Endometrial microvascular endothelial cells (primary cell): ENCODE measurements around the gene DVL1. TPM values are rescaled to one million over a fixed set of nuclear protein-coding genes. Genes with fewer than 3 reads are reported as not detected.
"Not testable (repeated sequence)": the region's sequence is repeated elsewhere in the genome, so short reads cannot be mapped to it uniquely, and the experiment has no call there.

Source experiments
- in situ Hi-C: cut with HindIII; loops from 2 replicates; pipeline ENCODE4 v1.10.0; 2017; ENCODE audit warnings: low sequenced_read_pairs, low pct_unique_long_range_greater_than_20kb; ENCODE audit errors: inconsistent ontology term
- total RNA-seq: library from RNA; depleted of rRNA; stranded (reverse); fragments of >200 nt; gene quantifications from one replicate; pipeline ENCODE4 v1.2.3, GENCODE V29; 2015; ENCODE audit errors: inconsistent ontology term

Gene DVL1
- total RNA-seq, result 41.8 TPM

DNA sequence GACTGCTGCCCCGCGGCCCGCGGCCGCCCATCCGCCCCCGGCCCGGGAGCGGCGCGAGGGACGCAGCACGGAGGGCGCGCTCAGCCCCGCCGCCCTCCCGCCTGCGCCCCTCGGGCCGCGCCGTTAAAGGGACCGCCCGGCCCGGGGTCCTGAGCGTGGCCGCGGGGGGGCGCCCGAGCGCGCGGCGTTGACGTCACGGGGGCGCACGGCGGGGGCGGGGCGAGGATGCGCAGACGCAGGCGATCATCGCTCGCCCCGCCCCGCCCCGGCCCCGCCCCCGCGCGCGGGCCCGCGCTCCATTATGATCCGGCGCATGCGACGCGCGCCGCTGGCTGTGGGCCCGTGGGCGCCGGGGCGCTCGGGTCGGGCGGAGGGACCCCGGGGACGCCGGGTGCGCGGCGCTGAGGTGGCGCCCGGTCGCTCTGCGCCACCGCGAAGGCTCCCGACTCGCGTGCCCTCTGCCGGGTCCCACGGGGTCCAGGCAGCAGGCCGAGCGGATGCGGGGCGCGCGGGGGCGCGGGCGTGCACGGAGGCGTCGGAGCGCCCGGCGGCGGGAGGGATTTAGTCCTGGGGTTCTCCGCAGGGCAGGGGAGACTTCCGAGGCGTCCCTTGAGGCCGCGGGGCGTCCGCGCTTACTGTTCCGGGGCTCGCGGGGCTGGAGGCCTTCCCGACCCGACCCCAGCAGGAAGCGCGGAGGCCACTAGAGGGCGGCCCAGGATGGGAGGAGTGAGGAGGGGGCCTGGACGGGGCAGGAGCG is at the start of gene DVL1:
DVL1 (minus strand) TSS at position 163 of the 757 bp plus-strand sequence. CDS start 353 bp downstream, outside the sequence.
- in situ Hi-C loops, result no loop called here

GRCh38 chr1:1398677-1399186 is 49.5 kb upstream of the DVL1 start:
- in situ Hi-C loops, result no loop called here

- in situ Hi-C loops, result no loop called here
Measured at GRCh38 chr1:1397839-1398523, 48.8 kb upstream of the DVL1 start.

GRCh38 chr1:1395166-1395565 is 45.9 kb upstream of the DVL1 start:
- in situ Hi-C loops, result no loop called here

- in situ Hi-C loops, result no loop called here
Measured at GRCh38 chr1:1394116-1394515, 44.9 kb upstream of the DVL1 start.

DNA sequence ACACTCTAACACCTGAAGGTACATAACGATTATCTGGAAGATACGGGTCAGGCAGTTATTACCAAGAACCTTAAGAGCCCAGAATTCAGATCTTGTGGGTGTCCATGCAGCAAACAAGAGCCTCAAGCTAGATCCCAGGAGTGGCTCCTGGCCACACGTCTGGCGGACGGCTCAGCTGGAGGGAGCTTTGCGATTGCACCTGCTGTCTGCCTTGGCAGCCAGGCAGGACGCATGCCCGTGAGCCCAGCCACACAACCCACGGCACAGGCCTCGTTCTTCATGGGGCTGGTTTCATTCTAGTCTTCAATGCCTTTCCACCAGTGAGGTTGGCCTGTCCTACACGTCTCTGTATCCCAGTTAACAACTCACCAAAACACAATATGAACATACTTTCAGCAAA is 44.2 kb upstream of the DVL1 start:
- in situ Hi-C loops, result no loop called here

GRCh38 chr1:1393014-1393413 is 43.8 kb upstream of the DVL1 start:
- in situ Hi-C loops, result no loop called here

DNA sequence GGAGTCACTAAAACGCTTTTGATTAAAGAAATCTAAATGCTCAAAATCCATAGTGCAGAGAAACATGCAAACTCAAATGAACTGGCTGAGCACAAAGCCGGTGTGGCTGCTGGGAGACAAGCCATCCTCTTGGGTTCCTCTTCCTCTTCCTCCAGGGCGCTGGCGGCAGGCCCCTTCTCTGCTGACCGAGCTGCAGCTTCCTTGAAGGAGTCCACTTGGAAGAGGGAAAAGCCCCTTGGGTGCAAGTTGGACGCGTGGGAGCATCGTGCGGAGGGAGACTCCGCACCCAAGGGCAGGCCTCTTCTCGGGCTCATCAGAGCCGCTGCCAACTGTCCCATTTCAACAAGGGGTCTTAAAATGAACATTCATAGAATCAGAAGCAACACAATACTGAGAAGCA is 42.0 kb upstream of the DVL1 start:
- in situ Hi-C loops, result no loop called here

DNA sequence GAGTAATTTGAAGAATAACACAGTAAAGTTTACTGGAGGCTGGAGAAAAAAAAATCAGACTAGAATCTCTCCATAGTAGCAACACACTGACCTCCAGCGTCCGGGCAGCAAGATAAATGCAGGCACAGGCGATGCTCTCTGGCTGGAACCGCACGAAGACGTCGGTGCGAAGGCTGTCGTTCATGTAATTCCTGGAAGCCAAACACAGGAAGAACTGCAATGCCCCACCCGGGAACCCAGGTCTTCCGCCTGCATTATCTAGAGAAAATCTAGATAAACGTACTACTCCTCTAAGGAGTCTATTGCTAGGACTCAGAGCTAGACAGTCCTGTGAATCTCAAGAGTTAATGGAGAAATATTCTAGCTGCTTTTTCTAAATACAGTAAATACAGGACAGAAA is 41.5 kb upstream of the DVL1 start:
- in situ Hi-C loops, result no loop called here

GRCh38 chr1:1388078-1388472 is 38.9 kb upstream of the DVL1 start:
- in situ Hi-C loops, result no loop called here

DNA sequence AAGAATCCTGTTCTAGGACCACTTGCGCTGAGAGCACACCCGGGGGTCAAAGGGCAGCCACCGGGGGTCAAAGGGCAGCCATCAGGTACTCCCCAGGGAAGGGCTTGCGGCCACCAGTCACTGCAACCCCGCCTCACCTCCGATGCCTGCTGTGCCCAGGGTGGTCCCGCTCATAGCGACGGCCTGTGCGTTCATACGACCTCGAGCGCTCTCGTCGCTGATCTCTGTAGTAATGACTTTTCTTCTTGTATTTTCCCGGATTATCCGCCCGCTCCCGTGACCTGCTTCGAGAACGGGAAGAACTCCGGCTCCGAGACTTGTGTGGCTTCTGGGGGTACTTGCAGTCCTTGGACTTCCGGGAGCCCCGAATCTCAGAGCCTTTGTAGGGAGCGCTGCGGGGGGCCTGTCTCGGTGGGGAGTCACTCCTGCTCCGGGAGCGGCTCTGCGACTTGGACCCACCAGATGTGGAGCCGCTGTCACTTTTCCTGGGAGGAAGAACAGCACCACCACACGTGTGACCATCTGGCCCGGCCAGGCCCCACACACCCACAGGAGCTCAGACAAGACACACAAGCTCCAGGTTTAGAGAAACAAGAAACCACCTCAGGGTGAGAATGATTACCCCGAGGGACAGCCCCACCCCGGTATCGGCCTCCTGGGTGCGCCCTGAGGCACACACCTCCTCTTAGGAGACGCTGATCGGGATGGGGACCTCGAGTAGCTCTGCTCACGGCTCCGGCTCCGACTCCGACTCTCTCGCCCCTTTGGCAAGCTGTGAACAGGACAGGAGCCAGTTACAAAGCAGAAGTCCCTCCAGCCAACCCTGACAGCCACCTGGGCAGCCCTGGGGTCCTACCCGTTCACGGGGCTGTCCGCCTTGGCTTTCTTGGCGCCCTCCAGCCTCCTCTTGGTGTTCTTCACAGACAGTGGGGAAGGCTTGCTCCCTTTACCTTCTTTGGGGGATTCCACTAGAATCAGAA is 38.2 kb upstream of the DVL1 start:
- in situ Hi-C loops, result no loop called here

DNA sequence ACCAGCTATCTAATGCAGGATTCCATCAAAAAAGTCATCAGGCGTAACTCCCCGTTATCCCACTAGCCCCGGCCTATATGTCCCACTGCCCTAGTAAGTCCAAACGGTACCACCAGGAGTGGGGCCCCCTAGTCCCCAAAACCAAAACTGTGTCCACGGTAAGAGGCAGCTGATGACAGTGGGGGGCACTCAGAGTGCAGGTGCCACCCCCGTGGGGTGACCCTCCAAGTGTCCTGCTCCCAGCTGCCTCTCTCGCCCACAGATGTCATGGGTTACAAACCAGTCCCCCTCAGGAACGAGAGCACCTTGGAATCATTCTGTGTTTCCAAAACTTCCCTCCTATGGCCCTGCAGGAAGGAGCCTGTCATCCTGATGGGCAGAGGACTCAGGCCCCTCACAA is 36.7 kb upstream of the DVL1 start:
- in situ Hi-C loops, result no loop called here

- in situ Hi-C loops, result not testable (repeated sequence)
Measured at GRCh38 chr1:1385339-1385738, 36.1 kb upstream of the DVL1 start.

DNA sequence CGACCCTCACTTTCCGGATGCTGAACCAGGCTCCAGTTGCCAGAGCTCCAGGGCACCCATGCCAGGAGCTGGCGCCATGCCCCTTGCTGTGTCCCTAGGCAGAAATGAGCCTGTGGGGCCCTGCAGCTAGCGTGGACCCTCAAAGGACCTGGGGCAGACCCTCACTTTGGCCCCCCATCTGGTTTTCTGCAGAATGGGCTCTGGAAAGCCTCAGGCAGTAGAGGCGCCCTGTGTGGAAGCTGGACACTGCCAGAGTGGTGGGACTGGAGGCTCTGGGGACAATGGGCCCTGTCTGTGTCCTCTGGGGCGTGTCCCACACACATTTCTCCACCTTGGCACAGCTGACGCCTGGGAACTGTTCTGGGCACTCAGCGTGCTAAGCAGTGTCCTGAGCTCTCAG is 32.1 kb upstream of the DVL1 start:
- in situ Hi-C loops, result no loop called here

- in situ Hi-C loops, result no loop called here
Measured at GRCh38 chr1:1380860-1381259, 31.6 kb upstream of the DVL1 start.

- in situ Hi-C loops, result no loop called here
Measured at GRCh38 chr1:1377540-1378205, 28.5 kb upstream of the DVL1 start.

DNA sequence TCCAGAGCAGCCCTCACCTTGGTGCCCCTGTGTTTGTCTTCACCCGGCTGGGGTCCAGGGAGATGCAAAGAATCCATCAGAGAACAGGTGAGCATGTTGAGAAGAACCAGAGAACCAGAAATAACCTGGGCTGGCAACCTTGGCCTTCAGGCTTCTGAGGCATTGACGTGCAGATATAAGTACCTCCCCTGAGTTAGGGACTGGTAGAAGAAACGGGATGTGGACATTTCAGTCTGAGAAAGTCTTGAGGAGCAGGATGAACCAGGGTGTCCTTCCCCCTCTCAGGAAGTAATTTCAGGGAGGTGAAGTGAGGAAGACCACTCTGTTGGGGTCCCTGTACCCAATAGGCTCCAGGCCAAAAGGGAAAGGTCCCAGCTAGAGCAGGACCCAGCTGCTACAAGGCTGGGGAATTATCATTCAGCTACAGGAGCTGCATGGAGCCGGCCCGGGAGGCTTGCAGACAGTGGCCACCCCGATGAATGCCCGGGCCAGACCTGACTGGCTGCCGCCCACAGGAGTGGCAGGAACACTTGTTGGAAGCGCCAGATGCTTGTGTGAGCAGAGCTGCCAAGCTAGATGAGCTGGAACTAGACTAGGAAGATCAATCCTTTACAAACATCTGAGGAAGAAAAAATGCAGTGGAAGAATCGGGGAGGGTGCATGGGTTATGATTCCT is 27.5 kb upstream of the DVL1 start:
- in situ Hi-C loops, result no loop called here

DNA sequence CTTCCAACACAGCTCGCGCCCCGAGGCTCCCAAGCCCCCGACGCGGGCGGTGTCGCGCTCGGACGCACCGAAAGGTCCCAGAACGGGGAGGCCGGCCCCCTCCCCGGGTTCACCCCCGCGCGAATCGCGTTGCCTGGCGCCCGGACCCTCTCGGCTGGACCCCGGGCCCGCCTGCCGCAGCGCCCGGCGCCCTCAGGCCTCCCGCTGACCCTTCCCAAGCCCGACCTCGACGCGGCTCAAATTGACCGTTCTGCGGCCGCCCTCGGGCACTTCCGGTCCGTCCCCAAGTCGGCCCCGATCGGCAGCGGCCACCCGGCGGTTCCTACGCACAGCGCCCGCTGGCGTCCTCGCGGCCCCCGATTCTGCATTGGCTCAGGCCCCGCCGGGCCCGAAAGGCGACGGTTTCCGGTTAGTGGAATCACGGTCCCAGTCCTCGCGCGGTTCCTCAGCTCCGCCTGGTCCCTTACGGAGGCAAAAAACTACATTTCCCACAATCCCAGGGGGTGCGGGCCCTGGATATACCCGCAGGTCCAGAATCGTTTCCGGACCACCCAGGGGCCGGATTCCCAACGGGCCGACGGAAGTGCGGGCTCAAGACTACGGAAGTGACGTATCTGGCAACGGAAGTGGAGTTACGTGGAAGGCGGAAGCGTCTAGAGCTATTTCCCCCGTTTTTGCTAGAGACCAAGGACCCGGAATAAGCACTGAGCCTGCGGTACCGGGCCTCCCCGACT is 25.9 kb upstream of the DVL1 start, which contains the start of gene AURKAIP1:
AURKAIP1 (minus strand) TSS at position 279 of the 734 bp plus-strand sequence. CDS start 451 bp downstream, outside the sequence.
- in situ Hi-C loops, result no loop called here
